Activated T-cell treated with anti-CD3 and anti-CD28 coated beads, Interleukin-2, amount 50 U/mL, for 48 hours (primary cell): ENCODE results near the gene ADGRV1.
"Not testable (repeated sequence)": the region's sequence is repeated elsewhere in the genome, so short reads cannot be mapped to it uniquely, and the experiment has no call there.

ENCODE experiments used
- DNase-seq, 2 experiments: peaks; one replicate each; pipeline ENCODE4 v3.0.0-alpha.2; 2020

The ADGRV1 gene

GRCh38 chr5:90650767-90651166 is 92.2 kb downstream of the ADGRV1 start:
- no peak for DNase-seq

GRCh38 chr5:90654215-90654614 is 95.6 kb downstream of the ADGRV1 start:
- no peak for DNase-seq

- no peak for DNase-seq
Observed at GRCh38 chr5:90655423-90655822, 96.8 kb downstream of the ADGRV1 start.

- DNase-seq: no peak
Observed at GRCh38 chr5:90657030-90657429, 98.4 kb downstream of the ADGRV1 start.

- DNase-seq: no peak
Observed at GRCh38 chr5:90657788-90658187, 99.2 kb downstream of the ADGRV1 start.

GRCh38 chr5:90658620-90659019 is 100.0 kb downstream of the ADGRV1 start:
- DNase-seq: no peak

GRCh38 chr5:90668079-90668565 is 109.5 kb downstream of the ADGRV1 start:
- not testable (repeated sequence) for DNase-seq

GRCh38 chr5:90675222-90675621 is 116.6 kb downstream of the ADGRV1 start:
- DNase-seq: no peak

- no peak for DNase-seq
Observed at GRCh38 chr5:90680921-90681563, 122.4 kb downstream of the ADGRV1 start.

GRCh38 chr5:90682278-90682677 is 123.7 kb downstream of the ADGRV1 start:
- no peak for DNase-seq

- no peak for DNase-seq
Observed at GRCh38 chr5:90685425-90686022, 126.9 kb downstream of the ADGRV1 start.

GRCh38 chr5:90686363-90686762 is 127.8 kb downstream of the ADGRV1 start:
- DNase-seq: not testable (repeated sequence)

GRCh38 chr5:90687458-90687857 is 128.9 kb downstream of the ADGRV1 start:
- DNase-seq: not testable (repeated sequence)

- no peak for DNase-seq
Observed at GRCh38 chr5:90689064-90689463, 130.5 kb downstream of the ADGRV1 start.

- DNase-seq: no peak
Observed at GRCh38 chr5:90690307-90690706, 131.7 kb downstream of the ADGRV1 start.

GRCh38 chr5:90691533-90691932 is 132.9 kb downstream of the ADGRV1 start:
- no peak for DNase-seq

GRCh38 chr5:90696153-90696552 is 137.6 kb downstream of the ADGRV1 start:
- no peak for DNase-seq

GRCh38 chr5:90700299-90700698 is 141.7 kb downstream of the ADGRV1 start:
- no peak for DNase-seq

GRCh38 chr5:90703932-90704331 is 145.3 kb downstream of the ADGRV1 start:
- no peak for DNase-seq

- DNase-seq: no peak
Observed at GRCh38 chr5:90707698-90708097, 149.1 kb downstream of the ADGRV1 start.

GRCh38 chr5:90709323-90710155 is 150.9 kb downstream of the ADGRV1 start:
- DNase-seq: peak in 1 of 2 experiments; percentile 17

GRCh38 chr5:90718387-90718786 is 159.8 kb downstream of the ADGRV1 start:
- DNase-seq: no peak

- no peak for DNase-seq
Observed at GRCh38 chr5:90739567-90739966, 181.0 kb downstream of the ADGRV1 start.
